Breast epithelium (tissue), 3 donors: ENCODE measurements around the gene HSPA1A.

ENCODE experiments used
- CTCF ChIP-seq, 3 donors: fragments of 450-650 bp; IDR thresholded peaks; one replicate each; pipeline ENCODE4 v1.5.1; 2016 to 2017; ENCODE audit warnings: antibody characterized with exemption in 3 of 3, mild to moderate bottlenecking in 3 of 3, moderate library complexity in 3 of 3
- POLR2A ChIP-seq: fragments of 450-650 bp; IDR thresholded peaks from one replicate; pipeline ENCODE4 v1.6.1; 2016; ENCODE audit warnings: antibody characterized with exemption, mild to moderate bottlenecking, moderate library complexity
- POLR2AphosphoS5 ChIP-seq, 3 donors: sonication (generic); formaldehyde crosslinking; IDR thresholded peaks; one replicate each; pipeline ENCODE4 v1.6.1; 2017; ENCODE audit warnings: antibody characterized with exemption in 3 of 3

GRCh38 chr6:31860349-31860748 lies 45.0 kb downstream of the HSPA1A start:
- TF ChIP-seq CTCF (IDR thresholded peaks at IDR 0.05), result no peak
- TF ChIP-seq POLR2AphosphoS5 (IDR thresholded peaks at IDR 0.05), result no peak
- no peak for TF ChIP-seq POLR2A
